Measurements from ENCODE around the gene MIDN. TPM values are rescaled to one million over a fixed set of nuclear protein-coding genes. Genes with fewer than 3 reads are reported as not detected.

The MIDN gene
- total and polyA plus RNA-seq, 2 donors (not counting 3 experiments of a cell fraction or from before 2014, with no cell fraction given) = 20.0 to 85.9 TPM

DNA sequence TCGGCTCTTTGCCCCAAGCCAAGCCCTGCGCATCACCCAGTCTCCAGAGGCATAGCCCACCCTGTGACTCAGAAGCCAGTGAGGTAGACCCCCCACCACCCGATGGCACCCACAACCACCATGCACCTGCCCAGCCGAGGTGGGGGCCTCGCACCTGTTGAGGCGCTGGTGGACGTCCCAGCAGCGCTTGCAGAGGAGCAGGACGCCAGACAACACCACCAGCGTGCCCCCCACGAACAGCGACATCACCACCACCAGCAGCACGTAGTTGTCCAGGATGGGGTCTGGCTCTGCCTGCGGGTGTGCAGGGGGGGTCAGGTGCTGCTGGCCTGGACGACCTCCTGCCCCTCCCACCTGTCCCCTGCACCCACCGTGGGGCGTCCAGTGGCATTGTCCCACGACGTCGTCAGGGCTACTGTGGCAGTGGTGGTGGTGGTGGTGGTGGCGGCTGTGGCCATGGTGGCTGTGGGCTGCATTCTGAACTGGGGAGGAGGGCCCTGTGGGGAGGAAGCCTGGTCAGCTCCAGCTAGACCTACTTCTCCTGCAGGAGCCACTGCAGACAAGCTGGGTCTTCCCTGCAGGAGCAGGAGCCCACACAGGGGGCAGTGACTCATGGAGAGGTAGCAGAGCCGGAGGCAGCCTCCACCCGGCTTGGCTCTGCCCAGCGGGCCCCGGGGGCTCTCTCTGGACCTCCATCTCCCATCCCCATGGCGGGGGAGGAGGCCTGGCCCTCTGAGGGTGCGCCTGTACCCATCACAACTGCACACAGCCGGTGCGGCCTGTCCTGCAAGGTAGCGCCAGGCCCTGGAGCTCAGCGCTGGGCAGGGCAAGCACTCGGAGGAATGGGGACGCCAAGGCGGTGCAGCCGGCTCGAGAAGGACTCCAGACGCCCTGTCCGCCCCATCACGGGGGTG is 12.5 kb upstream of the MIDN start:
- no peaks in the 10 kb centered on the region for H3K9me3 ChIP-seq (replicated peaks; ENCODE audit: control insufficient read depth, insufficient read depth, low read length)
- no peak overlapping the region for H3K9ac ChIP-seq (replicated peaks; ENCODE audit: extremely low read depth, insufficient read depth, low read length)
- peaks cover 13% of the 10 kb centered on the region for H3K4me1 ChIP-seq (ENCODE audit: control insufficient read depth, extremely low read depth, insufficient read depth, low read length)
- peaks cover 0 to 18% of the 10 kb centered on the region in 2 experiments for H3K36me3 ChIP-seq (ENCODE audit: control insufficient read depth in 2 of 2, extremely low read depth in 1 of 2, insufficient read depth in 2 of 2, low read length in 2 of 2)
- dilution Hi-C loops (cut with MboI; ENCODE audit: extremely low pct_ligation_motif_present, low sequenced_read_pairs) = no loop called here
- ChIA-PET POLR2A (no interaction called here), CTCF (no interaction called here)
- H4K20me1 ChIP-seq (replicated peaks; ENCODE audit: control insufficient read depth, extremely low read depth, insufficient read depth, low read length) = no peaks in the 10 kb centered on the region
- no peak for TF ChIP-seq POLR2A (IDR thresholded peaks at IDR 0.05; ENCODE audit: low read depth, low read length)
- no peak for TF ChIP-seq MAX (IDR thresholded peaks at IDR 0.05; ENCODE audit: insufficient read depth, insufficient read length)
- TF ChIP-seq MYC (IDR thresholded peaks at IDR 0.05; ENCODE audit: low read depth, low read length) = no peak
- no peak for TF ChIP-seq GATA2 (IDR thresholded peaks at IDR 0.05; ENCODE audit: insufficient read depth, insufficient read length, low read depth, low read length)
- no peak for TF ChIP-seq JUN (IDR thresholded peaks at IDR 0.05; ENCODE audit: borderline replicate concordance, insufficient read depth, insufficient read length, low read depth)
- no peak for TF ChIP-seq CTCF (IDR thresholded peaks at IDR 0.05; ENCODE audit: extremely low read depth in 1 of 2, insufficient read depth in 1 of 2, low read depth in 1 of 2, low read length in 2 of 2)
- no peak for TF ChIP-seq EZH2 (IDR thresholded peaks at IDR 0.05; ENCODE audit: borderline replicate concordance, low read depth, low read length, severe bottlenecking)
- no peak for TF ChIP-seq POLR2AphosphoS5 (IDR thresholded peaks at IDR 0.05; ENCODE audit: insufficient read depth, low read depth, low read length)
- no peak for TF ChIP-seq FOS (IDR thresholded peaks at IDR 0.05; ENCODE audit: borderline replicate concordance, insufficient read depth, low read length)
- no peak for FAIRE-seq
- H3K27me3 ChIP-seq (ENCODE audit: control insufficient read depth in 2 of 2, insufficient read depth in 2 of 2, low read length in 2 of 2) = no peaks in the 10 kb centered on the region
- no peak overlapping the region for H3K27ac ChIP-seq (ENCODE audit: insufficient read depth, low read depth, low read length)
- no peaks in the 10 kb centered on the region for H3K9me1 ChIP-seq (replicated peaks; ENCODE audit: control insufficient read depth, extremely low read depth, insufficient read depth, low read length)
- H2AFZ ChIP-seq (ENCODE audit: low read depth, low read length) = no peak overlapping the region
- no TSS peak for BruUV-seq (replicated peaks)
- no peak for DNase-seq (ENCODE audit: low read depth, low spot score)
- H3K79me2 ChIP-seq (ENCODE audit: control insufficient read depth, insufficient read depth, low read length) = no peaks in the 10 kb centered on the region
- H3K4me2 ChIP-seq (ENCODE audit: insufficient read depth, low read length) = no peak overlapping the region
- intact Hi-C loops (cut with micrococcal nuclease) = no loop called here
- no peak overlapping the region for H3K4me3 ChIP-seq (replicated peaks in 1 of 3; ENCODE audit: insufficient read depth in 1 of 3, low read depth in 1 of 3, low read length in 3 of 3)

Data from endothelial cell of umbilical vein (primary cell).